CD4-positive, alpha-beta T cell treated with Interleukin-17A for 4 hours (primary cell): ENCODE data around the gene THRB.

Experiments
- DNase-seq: peaks from one replicate; pipeline ENCODE4 v3.0.0-alpha.2; 2020; ENCODE audit warnings: mixed read lengths

The THRB gene

DNA sequence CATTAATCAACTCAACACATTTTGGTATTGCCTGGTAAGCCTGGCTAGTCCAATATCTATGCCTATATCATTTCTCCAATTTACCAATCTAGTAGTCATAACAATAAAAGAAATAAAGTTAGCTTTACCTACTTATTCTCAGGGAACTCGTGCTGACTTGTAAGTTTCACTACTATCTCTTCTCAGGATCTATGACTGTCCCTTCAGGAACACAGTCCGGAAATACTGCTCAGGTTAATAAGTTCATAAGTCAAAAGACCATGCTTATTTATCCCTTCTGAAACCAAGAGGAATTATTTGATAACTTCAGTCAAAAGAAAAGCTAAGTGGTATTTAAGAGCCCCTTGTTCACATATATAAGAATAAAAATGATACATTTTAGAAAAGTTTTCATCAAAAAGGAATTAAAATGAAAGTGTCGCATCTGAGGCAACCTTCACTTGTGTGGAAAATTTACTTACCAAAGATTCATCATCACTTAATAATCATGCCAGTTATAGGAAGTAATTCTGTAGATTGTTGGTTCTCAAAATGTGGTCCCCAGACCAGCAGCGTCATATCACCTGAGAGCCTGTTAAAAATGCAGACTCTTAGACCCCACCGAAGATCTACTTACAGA is 15.5 kb upstream of the THRB start:
- DNase-seq: no peak

DNA sequence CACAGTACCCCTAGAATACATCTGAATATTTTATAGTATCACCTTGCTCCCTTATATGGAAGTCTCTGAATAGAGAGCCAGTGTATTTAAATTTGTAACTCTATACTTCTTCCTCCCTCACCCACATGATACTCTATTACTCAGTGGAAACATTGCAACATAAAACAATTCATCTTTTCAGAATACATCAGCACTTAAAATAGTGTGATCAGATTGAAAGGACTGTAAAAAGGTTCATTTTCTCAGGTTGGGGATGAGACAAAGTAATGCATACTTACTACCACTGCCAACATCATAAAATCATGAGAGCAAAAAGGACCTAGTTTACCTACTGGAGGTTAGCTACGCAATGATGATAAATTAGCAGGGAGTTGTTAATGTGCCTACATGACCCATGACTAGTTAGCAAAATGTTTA is 13.8 kb upstream of the THRB start:
- no peak for DNase-seq

DNA sequence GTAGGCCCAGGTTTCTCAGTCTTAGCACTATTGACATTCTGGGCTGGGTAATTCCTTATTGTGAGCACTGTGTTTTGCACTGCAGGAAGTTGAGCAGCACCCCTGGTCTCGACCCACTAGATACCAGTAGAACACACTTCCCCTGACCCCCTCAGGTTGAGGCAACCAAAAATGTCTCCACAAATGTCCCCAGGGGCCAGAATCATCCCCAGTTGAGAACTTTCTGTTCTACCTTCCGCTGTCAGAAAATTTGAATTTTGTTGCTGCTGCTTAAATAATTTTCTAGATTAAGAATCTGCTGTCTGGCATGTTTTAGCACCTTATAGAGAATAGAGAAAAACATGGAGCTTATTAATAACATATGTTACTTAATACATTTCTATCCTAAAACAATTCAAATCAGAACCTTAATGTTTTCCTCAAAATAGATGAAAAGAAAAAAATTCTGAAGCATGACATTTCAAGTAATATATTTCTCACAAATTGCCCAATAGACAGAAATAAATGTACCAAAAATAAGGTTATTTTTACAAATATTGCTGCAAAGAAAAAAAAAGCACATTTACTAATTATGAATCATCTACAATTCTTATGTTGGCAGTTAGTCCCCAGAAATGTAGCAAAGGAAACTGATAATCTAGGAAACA is 13.2 kb upstream of the THRB start:
- no peak for DNase-seq

DNA sequence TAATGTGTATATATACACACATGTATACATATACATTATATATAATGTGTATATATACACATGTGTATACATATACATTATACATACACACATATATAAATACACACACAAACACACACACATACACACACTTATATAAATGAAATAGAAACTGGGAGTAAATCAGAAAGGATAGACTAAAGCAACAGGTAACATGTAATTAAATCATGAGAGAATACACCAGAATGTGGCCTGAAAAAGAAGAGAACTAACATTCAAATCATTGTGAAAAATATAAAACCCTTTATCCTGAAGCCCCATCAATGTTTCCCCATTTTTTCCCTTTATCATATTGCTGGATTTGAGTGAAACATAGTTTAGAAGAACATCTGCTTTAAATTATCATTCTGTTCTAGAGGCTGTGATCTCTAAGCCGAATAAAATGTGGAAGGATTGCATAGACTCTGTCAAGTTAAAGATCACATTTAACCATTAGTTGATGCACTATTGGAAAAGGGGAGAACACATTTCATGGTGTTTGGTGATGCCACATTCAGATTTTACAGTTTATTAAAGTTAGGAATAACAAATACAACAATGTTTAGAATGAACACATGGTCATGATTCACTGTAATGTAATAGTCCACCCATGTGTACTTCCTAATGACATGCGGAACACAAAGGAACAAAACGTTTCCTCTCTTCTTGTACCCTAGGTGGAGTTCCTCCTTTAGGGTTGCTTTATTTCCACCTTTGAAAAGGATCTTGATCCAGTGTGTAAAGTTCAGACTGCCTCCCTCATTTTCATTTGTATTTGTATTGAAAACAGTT is 12.5 kb upstream of the THRB start:
- no peak for DNase-seq

DNA sequence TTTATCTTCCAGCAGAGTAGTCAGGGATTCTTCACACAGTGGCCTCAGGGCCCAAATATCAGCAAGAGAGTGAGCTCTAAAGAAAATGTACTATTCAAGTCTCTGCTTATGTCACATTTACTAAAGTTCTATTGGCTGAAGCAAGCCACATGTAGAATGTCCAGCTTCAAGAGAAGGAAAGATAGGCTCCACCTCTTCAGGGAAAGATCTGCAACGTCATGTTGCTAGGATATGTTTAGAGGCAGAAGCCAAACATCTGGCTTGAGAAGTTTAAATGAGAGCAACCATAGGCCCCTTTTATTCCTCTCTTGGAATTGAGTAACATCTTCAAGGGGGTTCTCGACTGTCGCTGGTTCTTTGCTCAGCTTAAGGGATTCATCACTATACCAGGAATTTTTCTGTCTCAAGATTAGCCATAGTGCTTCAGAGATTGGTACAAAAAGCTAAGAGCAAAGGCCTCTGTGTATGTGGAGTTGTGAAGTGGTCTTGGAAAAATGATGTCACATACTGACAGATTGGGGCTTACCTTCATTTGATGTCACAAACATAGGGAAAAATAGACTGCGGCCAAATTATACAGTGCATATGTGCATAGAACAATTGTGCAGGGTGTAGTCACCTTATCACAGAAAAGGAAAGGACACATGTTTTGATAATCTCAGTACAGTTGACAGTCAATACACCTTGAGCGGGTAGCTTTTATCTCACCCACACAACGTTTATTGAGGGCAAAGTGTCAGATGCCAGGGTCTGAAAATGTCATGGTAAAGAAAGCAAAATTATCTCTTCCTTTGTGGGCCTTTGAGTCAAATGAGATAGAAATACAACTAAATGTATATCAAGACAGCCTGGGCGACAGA is 11.3 kb upstream of the THRB start:
- no peak for DNase-seq

DNA sequence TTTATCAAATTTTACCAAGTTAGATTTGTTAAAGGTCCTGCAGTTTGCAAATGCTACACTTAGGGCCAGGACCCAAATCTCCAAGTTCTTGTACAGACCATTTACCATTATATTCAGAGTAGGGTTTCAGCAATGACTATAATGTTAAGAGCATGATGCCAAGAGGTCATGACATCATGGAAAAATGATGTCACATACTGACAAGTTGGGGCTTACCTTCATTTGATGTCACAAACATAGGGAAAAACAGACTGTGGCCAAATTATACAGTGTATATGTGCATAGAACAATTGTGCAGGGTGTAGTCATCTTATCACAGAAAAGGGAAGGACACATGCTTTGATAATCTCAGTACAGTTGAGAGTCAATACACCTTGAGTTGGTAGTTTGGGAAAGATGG is 10.1 kb upstream of the THRB start:
- DNase-seq: no peak

DNA sequence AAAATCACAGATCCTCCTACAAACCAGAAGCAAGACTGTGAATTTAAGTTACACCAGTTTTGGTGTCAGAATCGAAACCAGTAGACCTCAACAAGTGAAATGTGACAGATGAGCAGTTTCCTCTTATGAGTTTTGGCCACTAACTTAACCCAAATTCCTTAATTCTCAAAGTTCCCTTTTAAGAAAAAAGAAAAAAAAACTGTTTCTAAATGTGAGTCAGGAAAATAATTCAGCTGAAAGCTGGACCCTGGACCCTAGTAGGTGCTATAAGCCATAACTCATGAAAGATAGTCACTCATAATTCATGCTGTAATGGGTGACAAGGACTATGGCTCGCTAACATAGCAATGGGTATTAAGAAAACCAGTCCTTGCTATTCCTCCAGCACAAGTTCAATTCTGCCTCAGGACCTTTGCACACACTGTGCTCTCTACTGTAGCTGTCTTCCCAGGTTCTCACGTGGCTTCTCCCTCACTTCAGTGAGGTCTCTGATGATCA is 9.0 kb upstream of the THRB start:
- no peak for DNase-seq

DNA sequence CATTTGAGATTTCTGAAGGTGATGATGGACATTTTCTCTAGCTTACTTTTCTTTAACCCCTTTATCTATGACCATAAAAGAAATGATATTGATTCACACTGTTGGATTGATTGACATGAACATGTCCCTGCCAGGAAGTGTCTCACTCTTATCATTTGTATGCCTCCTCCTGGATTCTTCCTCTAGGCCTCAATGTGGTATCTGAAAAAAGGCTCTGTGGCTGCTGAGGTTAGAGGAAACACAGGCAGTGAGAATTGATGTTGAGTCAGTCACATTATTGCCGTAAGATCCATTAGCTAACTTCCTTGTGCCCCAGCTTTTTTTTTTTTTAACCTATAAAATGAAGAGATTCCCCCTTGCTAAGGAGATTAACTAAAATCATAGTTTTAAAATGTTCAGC is 8.0 kb upstream of the THRB start:
- DNase-seq: no peak

DNA sequence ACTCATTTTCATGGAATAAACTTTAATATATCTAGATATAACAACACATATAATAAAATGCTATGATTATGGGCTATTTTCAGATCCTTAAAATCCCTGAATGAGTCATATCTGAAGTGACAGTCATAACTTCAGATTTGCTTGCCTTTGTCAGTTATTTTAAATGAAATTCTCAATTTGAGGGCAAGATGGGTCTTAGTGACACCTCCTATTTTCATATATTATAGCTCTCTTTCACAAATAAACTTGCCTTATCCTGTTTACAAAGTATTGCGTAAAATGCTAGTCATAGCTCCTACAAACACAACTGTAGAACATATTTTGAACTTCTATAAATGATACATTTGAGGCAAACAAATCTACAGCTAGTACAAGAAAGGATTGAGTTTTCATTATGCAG is 6.2 kb upstream of the THRB start:
- DNase-seq: no peak

DNA sequence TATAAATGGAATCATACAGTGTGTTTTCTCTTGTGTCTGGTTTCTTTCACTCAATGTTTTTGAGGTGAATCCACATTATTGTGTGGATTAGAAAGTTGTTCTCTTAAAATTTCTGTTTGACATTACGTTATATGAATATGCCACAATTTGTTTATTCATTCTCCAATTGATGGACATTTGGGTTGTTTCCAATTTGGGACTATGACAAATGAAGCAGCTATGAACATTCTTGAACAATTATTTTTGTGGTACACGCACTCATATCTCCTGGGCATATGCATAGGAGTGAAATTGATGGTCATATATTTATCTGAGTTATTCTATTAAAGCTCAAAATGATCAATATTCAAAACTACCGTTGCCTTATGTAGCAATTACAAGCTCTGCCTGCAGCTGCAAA is 5.3 kb upstream of the THRB start:
- no peak for DNase-seq

DNA sequence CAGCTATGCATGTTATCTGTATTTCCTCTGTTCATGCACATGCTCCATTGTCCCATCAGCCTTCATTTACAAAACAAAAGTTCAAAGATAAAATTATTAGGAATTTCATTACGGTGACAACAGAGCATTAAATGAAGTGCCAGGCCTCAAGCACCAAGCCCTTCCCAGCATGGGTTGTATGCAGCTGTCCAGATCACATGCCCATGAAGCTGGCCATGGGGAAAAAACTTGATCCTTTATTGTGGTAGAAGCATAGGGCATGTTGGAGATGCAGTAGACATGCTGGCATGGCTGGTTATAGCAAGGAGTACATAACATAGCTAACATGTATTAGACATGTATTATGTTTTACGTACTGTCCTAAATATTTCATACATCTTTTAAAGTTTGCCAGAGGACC is 4.1 kb upstream of the THRB start:
- DNase-seq: no peak

DNA sequence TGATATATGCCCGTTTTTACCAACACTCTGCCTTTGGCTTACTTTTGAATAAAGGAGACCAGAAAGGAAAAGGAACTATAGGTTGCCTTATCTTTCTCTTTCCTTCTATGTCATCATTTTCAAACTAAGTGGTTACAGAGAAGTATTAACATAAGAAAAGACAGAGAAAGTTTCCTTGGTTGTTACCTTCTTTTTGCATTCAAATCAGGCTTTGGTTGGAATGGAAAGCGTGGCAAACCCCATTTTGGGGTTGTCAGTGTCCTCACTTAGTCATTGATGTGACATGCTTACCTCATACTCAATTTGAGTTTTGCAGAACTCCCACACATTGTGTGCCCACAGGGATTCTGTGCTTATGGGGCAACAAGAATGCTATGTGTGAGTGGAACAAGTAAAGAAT is 3.7 kb upstream of the THRB start:
- DNase-seq: no peak

DNA sequence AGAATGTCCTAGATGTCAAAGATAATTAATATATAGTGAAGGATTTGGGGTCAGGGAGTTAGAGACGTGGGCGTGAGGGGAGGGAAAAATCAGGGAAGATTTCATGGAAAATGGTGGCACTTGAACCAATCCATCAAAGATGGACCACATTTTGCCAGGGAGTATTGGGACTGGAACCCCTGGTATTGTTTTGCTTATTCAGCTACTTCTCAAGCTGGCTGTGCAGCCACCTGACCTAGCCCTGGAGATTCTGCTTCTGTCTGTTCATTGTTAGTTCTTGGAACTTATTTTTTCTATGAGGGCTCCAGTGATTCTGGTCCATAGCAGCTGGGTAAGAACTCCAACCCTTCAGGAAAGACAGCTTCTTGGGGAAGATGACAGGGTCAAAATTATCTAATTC is 3.3 kb upstream of the THRB start:
- DNase-seq: no peak

DNA sequence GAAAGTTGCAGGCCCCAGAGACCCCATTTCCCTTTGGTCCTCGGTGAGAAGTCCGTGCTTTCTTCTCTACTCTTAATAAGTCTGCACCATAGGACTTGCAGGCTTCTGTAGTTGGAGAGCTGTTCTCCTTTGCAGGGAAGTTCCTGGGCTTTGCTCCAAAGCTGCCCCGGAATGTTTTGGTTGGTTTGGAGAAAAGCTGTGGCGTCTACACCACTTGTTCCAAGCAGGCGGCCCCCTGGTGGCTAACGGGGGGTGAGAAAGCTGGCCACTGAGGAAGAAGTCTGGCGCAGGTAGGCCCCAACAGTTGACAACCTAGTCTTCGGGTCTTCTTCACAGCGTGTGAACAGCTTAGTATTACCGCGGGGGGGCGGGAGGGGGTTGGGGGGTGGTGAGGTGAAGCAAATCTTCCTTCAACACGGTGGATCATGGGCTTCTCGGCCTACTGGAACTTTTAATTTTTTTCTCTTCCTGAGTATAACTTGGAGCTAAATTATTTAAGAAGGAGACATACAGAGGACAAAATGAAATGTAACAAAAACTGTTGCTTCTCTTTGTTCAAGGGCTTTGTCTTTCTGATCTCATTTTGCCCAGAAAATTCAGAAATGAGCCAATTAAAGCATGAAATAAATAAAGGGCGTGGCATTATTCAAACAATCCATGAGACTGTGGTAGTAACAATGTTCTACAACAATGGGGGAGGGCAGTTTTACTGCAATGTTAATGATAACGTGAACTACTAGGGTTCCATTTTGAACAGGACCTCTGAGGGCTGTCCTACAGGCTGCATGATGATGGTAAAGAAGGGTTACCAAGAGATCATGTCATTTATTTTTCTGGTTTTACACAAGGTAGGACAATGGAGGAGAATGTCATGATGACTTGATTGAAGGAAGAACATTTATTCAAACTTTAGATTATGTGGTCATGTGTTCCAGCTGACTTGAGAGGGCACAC is 2.2 kb upstream of the THRB start:
- no peak for DNase-seq

DNA sequence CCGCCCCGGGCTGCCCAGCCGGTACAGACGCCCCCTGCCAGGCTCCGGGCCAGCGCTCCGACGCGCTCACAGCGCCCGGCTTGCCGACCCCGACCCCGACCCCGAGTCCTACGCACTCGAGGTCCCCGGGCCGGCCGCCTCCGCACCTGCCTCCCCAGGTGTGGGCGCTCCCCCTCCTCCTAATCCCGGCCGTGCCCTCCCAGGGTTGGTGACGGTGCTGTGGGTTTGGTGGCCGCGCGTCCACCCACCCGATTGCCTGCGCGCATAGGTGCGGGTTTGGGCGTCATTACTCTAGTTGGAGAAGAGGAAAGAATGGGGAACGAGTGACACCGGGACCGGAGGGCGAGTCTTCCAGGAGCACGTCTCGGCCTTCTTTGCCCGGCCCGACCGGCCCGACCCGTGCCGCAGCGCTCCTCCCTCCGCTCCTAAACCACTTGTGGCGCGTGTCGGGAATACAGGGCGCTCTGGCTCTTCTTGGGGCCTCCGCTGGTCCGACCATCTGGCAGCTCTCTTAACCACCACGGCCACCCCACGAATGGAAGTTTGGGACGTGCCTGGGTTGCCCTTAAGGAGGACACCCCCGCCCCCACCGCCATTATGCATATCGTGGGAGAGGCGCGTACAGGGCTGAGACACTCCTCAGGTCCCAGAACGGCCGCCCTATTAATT is 810 bp upstream of the THRB start:
- no peak for DNase-seq

DNA sequence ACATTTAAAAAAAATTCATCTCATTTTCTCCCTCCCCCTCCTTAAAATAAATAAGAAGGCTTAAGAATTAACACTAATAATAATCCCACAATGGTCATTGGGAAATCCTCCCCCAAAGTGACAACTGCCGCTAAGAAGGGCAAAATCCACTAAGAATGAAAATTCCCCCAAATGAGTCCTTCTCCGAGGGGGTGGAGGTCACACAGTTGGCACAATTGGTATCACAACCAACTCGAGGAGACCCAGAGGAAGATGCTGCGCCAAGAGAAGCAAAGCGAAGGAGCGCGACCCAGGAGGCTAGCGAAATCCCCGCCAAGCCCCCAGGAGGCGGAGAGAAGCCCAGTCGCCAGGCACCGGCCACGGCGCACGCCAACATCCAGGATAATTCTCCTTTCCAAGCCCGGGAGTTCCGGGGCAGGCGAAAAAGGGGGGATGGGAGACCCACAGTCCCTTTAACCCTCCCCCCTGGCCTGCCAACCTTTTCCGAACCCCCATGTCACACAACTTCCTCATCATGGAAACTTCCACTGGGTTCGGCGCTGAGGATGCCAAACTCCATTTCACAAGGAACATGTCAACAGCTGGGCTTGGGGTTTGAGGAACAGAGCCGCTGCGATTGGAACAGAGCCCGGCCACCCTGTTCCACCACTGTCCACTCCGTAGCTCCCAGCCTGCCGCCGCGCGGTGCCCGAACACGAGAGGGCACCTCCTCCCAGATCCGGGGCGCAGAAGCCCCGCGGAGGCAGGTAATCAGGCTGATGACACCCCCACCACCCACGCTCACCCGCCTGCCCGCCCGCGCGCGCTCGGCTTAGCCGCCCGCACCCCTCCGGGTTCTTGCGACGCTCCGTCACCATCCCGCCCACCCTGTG is 668 bp downstream of the THRB start:
- no peak for DNase-seq

DNA sequence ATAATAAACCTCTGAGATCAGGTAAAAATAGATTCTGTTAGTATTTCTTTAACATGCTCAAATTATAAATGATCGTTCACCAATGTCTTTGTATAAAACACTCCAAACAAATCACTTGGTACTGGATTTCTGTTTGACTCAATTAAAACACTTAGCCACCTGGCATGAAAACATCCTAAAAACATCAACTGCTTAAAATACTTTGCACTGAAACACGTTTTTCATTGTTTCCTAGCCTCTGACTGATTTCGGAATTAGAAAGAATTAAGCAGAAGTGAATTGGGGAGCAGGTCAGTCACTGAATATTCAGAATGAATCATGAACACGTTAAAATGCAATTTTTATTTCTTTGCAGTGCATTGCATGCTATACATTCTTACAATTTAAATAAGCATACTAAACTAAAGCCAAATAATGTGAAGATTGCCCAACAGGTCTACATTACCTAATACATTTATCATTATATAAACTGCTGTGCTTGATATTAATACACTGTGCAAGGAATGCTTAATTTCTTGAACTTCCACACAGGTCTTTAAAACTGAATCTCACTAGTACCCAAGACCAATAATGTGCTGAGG is 1.6 kb downstream of the THRB start:
- DNase-seq: no peak

DNA sequence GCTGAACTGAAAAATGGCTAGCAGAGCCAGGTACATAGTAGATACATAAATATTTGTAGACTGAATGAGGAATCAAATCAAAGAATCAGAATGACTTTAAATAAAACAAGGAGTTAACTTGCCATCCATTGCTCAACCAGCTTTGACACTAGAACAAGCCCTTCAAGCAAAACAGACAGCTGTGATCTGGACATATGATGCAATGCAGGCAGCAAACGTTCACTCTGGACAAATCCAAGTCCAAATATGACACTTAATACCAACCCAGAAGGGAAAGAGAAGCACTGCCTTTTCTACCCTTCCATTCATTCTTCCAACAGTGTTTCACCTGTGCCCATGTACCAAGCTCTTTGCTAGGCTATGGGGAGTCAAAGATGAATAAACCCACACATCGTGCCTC is 4.5 kb downstream of the THRB start:
- no peak for DNase-seq

DNA sequence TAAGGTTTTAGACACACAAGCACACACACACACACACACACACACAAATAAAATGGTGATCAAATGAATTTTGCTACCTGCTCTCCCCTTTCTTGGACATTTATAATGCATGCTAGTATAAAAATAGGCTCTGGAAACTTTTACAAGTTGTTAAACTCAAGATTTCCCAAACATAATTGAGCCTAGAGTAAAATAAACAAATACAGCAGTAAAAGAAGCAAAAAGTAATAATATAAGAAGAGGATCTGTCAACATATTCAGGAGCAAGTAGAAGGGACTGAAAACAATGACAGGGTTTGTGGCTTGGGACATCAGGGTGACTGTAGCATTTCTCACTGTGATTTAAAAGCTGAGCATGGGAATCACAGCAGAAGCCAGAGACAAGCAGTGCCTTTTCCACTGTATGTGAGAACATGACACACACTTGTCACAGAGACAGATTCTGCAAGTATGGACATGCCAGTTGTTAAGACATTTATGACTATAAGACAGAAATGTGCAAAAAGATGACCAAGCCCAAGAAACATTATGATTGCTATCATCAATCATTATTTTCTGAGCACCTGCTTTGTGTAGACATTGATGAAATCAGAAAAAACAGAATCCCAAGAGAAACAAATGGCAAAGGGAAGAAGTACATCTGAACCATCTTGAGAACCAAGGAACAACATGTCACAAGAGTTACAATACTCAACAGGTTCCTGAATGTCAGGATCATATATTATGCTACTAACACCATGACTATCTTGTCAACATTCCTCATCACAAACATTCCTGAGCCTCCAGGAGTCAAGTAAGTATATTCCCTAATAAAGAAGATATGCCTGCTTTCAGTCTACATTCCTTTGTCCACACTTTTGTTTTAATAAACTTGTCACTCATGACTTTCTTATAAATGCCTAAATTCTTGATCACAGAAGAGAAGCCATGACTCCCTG is 7.1 kb downstream of the THRB start:
- no peak for DNase-seq
